Uterus (tissue), 2 donors: ENCODE results near the gene TRIL.

Experiments
- CTCF ChIP-seq, 4 experiments: fragments of 200-600 bp in 2 of 4; fragments of 450-650 bp in 2 of 4; sonication (generic) in 2 of 4; IDR thresholded peaks; one replicate each; pipeline ENCODE4 v1.5.1; 2016 to 2019; ENCODE audit warnings: antibody characterized with exemption in 4 of 4, mild to moderate bottlenecking in 2 of 4, moderate library complexity in 1 of 4
- POLR2A ChIP-seq, 2 donors: fragments of 450-650 bp; IDR thresholded peaks; one replicate each; pipeline ENCODE4 v1.6.1; 2016; ENCODE audit warnings: antibody characterized with exemption in 2 of 2, mild to moderate bottlenecking in 1 of 2, moderate library complexity in 1 of 2

GRCh38 chr7:28986028-28986764, 28.1 kb upstream of the TRIL start:
- TF ChIP-seq CTCF (IDR thresholded peaks at IDR 0.05) = no peak
- TF ChIP-seq POLR2A (IDR thresholded peaks at IDR 0.05) = no peak
